ENCODE results near the gene MFAP4. TPM values are rescaled to one million over a fixed set of nuclear protein-coding genes. Genes with fewer than 3 reads are reported as not detected.
A peak's percentile ranks its signal among the peaks of the same experiment; 100 is the strongest.

The MFAP4 gene
- total and polyA plus RNA-seq, 12 donors: 7.2 to 84.5 (median 31.9) TPM

- H3K27ac ChIP-seq: no peak overlapping the region
These were observed 43.7 kb downstream of the MFAP4 start for GRCh38 chr17:19343256-19343630.

GRCh38 chr17:19342611-19343255, 44.3 kb downstream of the MFAP4 start:
- H3K27me3 ChIP-seq: no peaks in the 10 kb centered on the region
- no peaks in the 10 kb centered on the region for H3K36me3 ChIP-seq (replicated peaks in 1 of 2)
- H3K4me3 ChIP-seq: no peak overlapping the region
- H3K4me1 ChIP-seq (replicated peaks in 1 of 2): peaks cover 12 to 31% of the 10 kb centered on the region in 2 donors
- DNase-seq: peak in 4 of 7 donors; percentile 13 to 53 (median 24)
- intact Hi-C loops (cut with DNase I): no loop called here
- no peaks in the 10 kb centered on the region for H3K9me3 ChIP-seq (replicated peaks in 1 of 3)
- peak overlapping the region in 1 of 5 donors; percentile 34 for H3K27ac ChIP-seq
- WGBS, 4 donors: 65 to 78% (median 71%) methylated on average over 3 to 7 of the region's 7 CpGs
- TF ChIP-seq CTCF (IDR thresholded peaks at IDR 0.05): no peak
- no peak for TF ChIP-seq POLR2A (IDR thresholded peaks at IDR 0.05)

More at GRCh38 chr17:19343256-19343630, 43.7 kb downstream of the MFAP4 start:
- intact Hi-C loops (cut with DNase I): no loop called here
- 64 to 79% (median 74%) methylated on average over 5 to 7 of the region's 7 CpGs for WGBS, 4 donors
- no peaks in the 10 kb centered on the region for H3K9me3 ChIP-seq (replicated peaks in 1 of 3)
- peaks cover 12 to 28% of the 10 kb centered on the region in 2 donors for H3K4me1 ChIP-seq (replicated peaks in 1 of 2)
- no peak overlapping the region for H3K4me3 ChIP-seq
- no peaks in the 10 kb centered on the region for H3K36me3 ChIP-seq (replicated peaks in 1 of 2)
- DNase-seq: peak in 4 of 7 donors; percentile 12 to 46 (median 12)
- no peaks in the 10 kb centered on the region for H3K27me3 ChIP-seq
- TF ChIP-seq POLR2A (IDR thresholded peaks at IDR 0.05) (no peak), CTCF (IDR thresholded peaks at IDR 0.05) (no peak)

DNA sequence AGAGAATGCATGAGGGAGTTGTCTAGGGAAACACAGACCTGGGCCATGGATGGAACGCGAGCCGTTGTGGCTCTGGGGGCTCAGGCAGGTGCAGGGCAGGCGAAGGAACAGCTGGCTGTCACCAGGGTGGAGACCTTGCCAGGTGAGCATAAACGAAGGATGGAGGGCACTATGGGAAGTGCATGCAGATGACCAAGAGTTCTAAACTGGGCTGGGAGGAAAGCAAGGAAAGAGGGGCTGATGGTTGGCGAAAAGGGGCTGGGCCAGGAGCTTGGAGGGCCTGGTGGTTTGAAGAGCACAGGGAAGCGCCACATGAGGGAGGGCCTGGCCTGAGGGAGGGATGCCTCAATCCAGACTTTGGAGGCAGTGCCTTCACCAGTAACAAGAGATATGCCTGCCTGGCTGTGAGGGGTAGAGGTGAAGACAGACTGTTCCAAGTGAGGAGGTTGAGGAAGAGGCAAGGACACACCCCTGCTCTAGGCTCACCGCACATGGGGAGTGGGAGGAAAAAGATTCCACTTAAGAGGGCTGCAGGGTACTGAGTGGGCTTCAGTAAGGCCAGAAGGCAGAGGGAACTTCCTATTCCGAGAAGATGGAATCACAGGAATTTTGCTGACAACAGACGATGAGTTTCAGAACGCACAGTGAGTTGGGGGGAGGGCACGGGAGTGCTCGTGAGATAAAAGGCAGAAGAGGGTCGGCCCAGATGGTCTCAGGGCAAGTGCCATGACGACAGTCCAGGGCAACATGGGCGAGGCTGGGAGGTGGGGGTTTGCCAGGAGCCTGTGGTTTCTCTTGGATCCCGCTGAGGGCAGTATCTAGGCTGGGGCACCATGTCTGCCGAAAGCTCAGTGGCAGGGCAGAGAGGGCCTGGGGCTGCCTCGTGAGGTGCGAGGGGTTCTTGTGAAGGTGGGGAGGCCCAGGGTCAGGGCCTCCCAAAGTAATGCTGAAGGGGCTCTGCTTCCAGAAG, 45.1 kb downstream of the MFAP4 start:
- intact Hi-C loops (cut with DNase I): no loop called here
- Histone ChIP-seq H3K27ac (peak overlapping the region in 1 of 5 donors; percentile 53), H3K4me1 (replicated peaks in 1 of 2) (peaks cover 8 to 33% of the 10 kb centered on the region in 2 donors), H3K9me3 (replicated peaks in 1 of 3) (no peaks in the 10 kb centered on the region), H3K36me3 (replicated peaks in 1 of 2) (no peaks in the 10 kb centered on the region), H3K27me3 (no peaks in the 10 kb centered on the region), H3K4me3 (no peak overlapping the region)
- peak in 5 of 7 donors; percentile 13 to 58 (median 16) for DNase-seq
- no peak for TF ChIP-seq POLR2A (IDR thresholded peaks at IDR 0.05)
- no peak for TF ChIP-seq CTCF (IDR thresholded peaks at IDR 0.05)
- WGBS, 4 donors: 67 to 78% (median 75%) methylated on average over 18 to 20 of the region's 20 CpGs

GRCh38 chr17:19341211-19341631, 45.8 kb downstream of the MFAP4 start:
- 62 to 74% (median 65%) methylated on average over 7 of the region's 7 CpGs for WGBS, 4 donors
- intact Hi-C loops (cut with DNase I): no loop called here
- H3K27me3 ChIP-seq: no peaks in the 10 kb centered on the region
- no peak overlapping the region for H3K4me3 ChIP-seq
- H3K4me1 ChIP-seq (replicated peaks in 1 of 2): peaks cover under 1 to 26% of the 10 kb centered on the region in 2 donors
- no peaks in the 10 kb centered on the region for H3K9me3 ChIP-seq (replicated peaks in 1 of 3)
- peak overlapping the region in 1 of 5 donors; percentile 53 for H3K27ac ChIP-seq
- no peaks in the 10 kb centered on the region for H3K36me3 ChIP-seq (replicated peaks in 1 of 2)
- no peak for TF ChIP-seq POLR2A (IDR thresholded peaks at IDR 0.05)
- TF ChIP-seq CTCF (IDR thresholded peaks at IDR 0.05): no peak
- DNase-seq: peak in 4 of 7 donors; percentile 12 to 56 (median 14)
